Central memory CD8-positive, alpha-beta T cell (primary cell): ENCODE measurements around the gene KCND2.

Experiments used
- ATAC-seq: fragments of 150-1000 bp; cut with Tn5 transposase; replicated peaks from 2 replicates; pipeline ENCODE4 v1.10.0; 2022; ENCODE audit warnings: mild to moderate bottlenecking, moderate FRiP score, moderate number of reproducible peaks; ENCODE audit not compliant: poor library complexity, severe bottlenecking; ENCODE audit errors: extremely low read depth
- DNase-seq, 2 donors: peaks; one replicate each; pipeline ENCODE4 v3.0.0; 2021; ENCODE audit warnings: low spot score in 2 of 2
- H3K27ac Mint-ChIP-seq: one replicate; pipeline ENCODE4 v1.8.0; 2022; ENCODE audit warnings: low read depth, mild to moderate bottlenecking, moderate library complexity, mixed read lengths
- H3K27me3 Mint-ChIP-seq: one replicate; pipeline ENCODE4 v1.8.0; 2022; ENCODE audit warnings: mixed read lengths
- H3K36me3 Mint-ChIP-seq: one replicate; pipeline ENCODE4 v1.8.0; 2022; ENCODE audit warnings: mild to moderate bottlenecking, moderate library complexity, mixed read lengths; ENCODE audit not compliant: insufficient read depth
- H3K4me1 Mint-ChIP-seq: one replicate; pipeline ENCODE4 v1.8.0; 2022; ENCODE audit warnings: mixed read lengths
- H3K4me3 Mint-ChIP-seq: one replicate; pipeline ENCODE4 v1.8.0; 2022; ENCODE audit warnings: mild to moderate bottlenecking, moderate library complexity, mixed read lengths
- H3K9me3 Mint-ChIP-seq: one replicate; pipeline ENCODE4 v1.8.0; 2022; ENCODE audit warnings: mixed read lengths

Gene KCND2

DNA sequence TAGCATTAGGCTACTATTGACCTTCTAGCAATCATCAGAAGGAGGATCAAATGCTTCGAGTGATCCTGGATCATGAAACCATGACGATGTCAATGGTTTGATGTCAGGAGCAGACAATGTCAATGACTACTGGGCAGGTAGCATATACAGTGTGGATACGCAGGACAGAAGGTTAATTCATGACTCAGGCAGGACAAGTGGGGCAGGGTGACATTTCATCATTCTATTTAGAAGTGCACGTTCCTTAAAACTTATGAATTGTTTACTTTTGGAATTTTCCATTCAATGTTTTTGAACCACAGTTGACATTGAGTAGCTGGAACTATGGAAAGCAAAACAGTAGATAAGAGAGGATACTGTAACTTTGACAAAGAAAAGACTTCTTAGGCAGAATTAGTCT lies 444.2 kb downstream of the KCND2 start:
- H3K9me3 Mint-ChIP-seq = peaks cover 4% of the 10 kb centered on the region
- peaks cover 12% of the 10 kb centered on the region for H3K27me3 Mint-ChIP-seq
- H3K36me3 Mint-ChIP-seq = no peaks in the 10 kb centered on the region
- no peak overlapping the region for H3K4me3 Mint-ChIP-seq
- DNase-seq (no peak), ATAC-seq (no peak)
- H3K27ac Mint-ChIP-seq = no peak overlapping the region
- no peaks in the 10 kb centered on the region for H3K4me1 Mint-ChIP-seq

DNA sequence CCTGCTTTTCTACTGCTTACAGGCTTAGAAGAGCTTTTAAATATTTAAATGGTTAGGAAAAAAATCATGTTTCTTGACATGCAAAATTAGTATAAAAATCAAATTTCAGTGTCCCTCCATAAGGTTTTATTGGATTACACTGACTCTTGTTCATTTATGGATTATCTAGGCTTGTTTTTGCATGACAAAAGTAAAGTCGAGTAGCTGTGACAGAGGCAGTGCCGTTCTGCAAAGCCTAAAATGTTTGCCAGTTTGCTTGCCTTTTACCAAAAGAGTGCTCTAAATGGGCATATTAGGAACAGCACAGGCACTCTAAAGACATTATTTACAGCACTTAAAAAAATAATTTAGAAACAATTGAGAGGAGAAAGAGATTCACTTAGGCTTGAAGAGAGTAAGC lies 445.4 kb downstream of the KCND2 start:
- Mint-ChIP-seq H3K9me3 (peaks cover 4% of the 10 kb centered on the region), H3K4me1 (no peaks in the 10 kb centered on the region), H3K27me3 (peaks cover 12% of the 10 kb centered on the region), H3K36me3 (no peaks in the 10 kb centered on the region), H3K27ac (no peak overlapping the region), H3K4me3 (no peak overlapping the region)
- DNase-seq = no peak
- ATAC-seq = no peak

- Mint-ChIP-seq H3K4me1 (no peaks in the 10 kb centered on the region), H3K9me3 (peaks cover 4% of the 10 kb centered on the region), H3K4me3 (no peak overlapping the region), H3K27me3 (peaks cover 12% of the 10 kb centered on the region), H3K36me3 (no peaks in the 10 kb centered on the region), H3K27ac (no peak overlapping the region)
- DNase-seq (no peak), ATAC-seq (no peak)
Measured at GRCh38 chr7:120720317-120720716, 447.3 kb downstream of the KCND2 start.

GRCh38 chr7:120723465-120724385 lies 450.8 kb downstream of the KCND2 start:
- Mint-ChIP-seq H3K27me3 (peaks cover 2% of the 10 kb centered on the region), H3K4me1 (no peaks in the 10 kb centered on the region), H3K36me3 (no peaks in the 10 kb centered on the region), H3K9me3 (no peaks in the 10 kb centered on the region), H3K4me3 (no peak overlapping the region), H3K27ac (no peak overlapping the region)
- no peak for DNase-seq
- ATAC-seq = no peak

DNA sequence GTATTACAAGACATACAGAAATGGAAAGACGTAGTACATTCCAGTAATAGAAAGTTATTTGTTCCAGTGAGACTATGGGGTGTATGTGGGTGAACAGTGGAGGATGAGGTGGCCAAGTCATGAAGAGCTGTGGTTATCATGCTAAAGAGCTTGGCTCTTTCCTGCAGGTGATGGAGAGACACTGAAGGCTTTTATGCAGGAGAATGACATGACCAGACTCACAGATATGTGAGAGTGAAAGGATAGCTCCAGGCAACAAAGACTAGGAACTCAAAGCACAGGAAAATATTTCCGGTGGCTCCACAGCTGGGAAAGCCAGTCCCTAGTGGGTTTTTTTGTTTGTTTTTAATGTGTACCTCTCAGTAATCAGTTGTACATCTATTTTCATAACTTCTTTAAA lies 451.5 kb downstream of the KCND2 start:
- H3K27me3 Mint-ChIP-seq = no peaks in the 10 kb centered on the region
- H3K4me1 Mint-ChIP-seq = no peaks in the 10 kb centered on the region
- DNase-seq = no peak

GRCh38 chr7:120724955-120725354 lies 452.0 kb downstream of the KCND2 start:
- Mint-ChIP-seq H3K36me3 (no peaks in the 10 kb centered on the region), H3K27ac (no peak overlapping the region), H3K4me1 (no peaks in the 10 kb centered on the region), H3K27me3 (no peaks in the 10 kb centered on the region), H3K9me3 (no peaks in the 10 kb centered on the region), H3K4me3 (no peak overlapping the region)
- ATAC-seq (no peak), DNase-seq (no peak)

More for the DNA sequence above, 451.5 kb downstream of the KCND2 start:
- Mint-ChIP-seq H3K36me3 (no peaks in the 10 kb centered on the region), H3K9me3 (no peaks in the 10 kb centered on the region), H3K4me3 (no peak overlapping the region), H3K27ac (no peak overlapping the region)
- no peak for ATAC-seq

DNA sequence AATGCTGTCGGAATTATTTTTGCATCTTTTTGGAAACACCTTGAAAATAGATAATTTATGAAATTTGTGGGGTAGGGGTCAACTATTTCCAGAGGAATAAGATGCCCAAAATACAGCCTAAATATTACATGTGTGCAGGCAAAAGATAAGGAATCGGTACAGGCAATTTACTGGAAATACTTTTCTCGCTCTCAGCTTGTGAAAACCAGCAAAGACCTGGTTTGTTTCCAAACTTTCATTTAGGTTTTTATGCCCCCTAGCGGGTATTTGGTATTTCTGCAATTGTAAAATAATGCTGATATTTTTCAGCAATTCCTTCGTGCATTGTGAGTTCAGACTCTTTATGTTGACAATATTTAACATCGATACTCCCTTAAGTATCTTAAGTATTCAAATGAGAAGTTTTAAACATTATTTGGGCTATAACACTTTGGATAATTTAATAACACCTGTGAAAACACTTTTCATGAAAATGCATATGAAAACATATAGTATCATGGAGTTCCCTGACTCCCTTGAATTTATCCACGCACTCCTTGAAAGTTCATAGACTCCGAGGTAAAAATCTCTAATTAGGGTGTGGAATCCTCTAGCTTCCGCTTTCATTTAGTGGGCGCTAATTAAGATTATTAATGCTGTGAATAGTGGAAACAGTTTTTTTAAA lies 452.5 kb downstream of the KCND2 start:
- Mint-ChIP-seq H3K9me3 (no peaks in the 10 kb centered on the region), H3K27ac (no peak overlapping the region), H3K4me3 (no peak overlapping the region), H3K36me3 (no peaks in the 10 kb centered on the region), H3K27me3 (no peaks in the 10 kb centered on the region), H3K4me1 (no peaks in the 10 kb centered on the region)
- no peak for ATAC-seq
- no peak for DNase-seq

DNA sequence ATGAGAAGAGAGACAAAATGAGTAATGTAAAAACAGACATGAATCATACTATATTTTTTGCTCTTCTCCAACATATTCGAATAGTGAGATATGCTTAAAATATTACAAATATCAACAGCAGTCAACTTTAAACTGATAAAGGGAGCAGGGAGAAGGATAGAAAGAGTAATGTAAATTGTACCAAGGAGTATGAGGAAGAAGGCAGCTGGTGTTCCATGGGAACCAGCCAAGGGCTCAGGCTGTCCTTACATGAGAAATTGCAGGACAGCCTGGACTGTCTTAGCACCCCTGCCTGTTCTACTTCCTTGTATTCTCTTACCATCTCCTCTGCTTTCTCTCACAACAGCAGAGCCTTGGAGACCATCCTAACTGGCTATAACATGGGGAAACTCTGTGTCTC lies 456.3 kb downstream of the KCND2 start:
- no peak for ATAC-seq
- Mint-ChIP-seq H3K36me3 (no peaks in the 10 kb centered on the region), H3K4me3 (no peak overlapping the region), H3K9me3 (no peaks in the 10 kb centered on the region), H3K4me1 (no peaks in the 10 kb centered on the region), H3K27me3 (no peaks in the 10 kb centered on the region), H3K27ac (no peak overlapping the region)
- DNase-seq = no peak

- no peak overlapping the region for H3K4me3 Mint-ChIP-seq
- H3K27ac Mint-ChIP-seq = no peak overlapping the region
- no peaks in the 10 kb centered on the region for H3K36me3 Mint-ChIP-seq
- no peaks in the 10 kb centered on the region for H3K4me1 Mint-ChIP-seq
- no peaks in the 10 kb centered on the region for H3K27me3 Mint-ChIP-seq
- ATAC-seq = no peak
- no peaks in the 10 kb centered on the region for H3K9me3 Mint-ChIP-seq
- DNase-seq = no peak
Measured at GRCh38 chr7:120731271-120731670, 458.3 kb downstream of the KCND2 start.

GRCh38 chr7:120732256-120732655 lies 459.3 kb downstream of the KCND2 start:
- H3K4me1 Mint-ChIP-seq = no peaks in the 10 kb centered on the region
- H3K36me3 Mint-ChIP-seq = no peaks in the 10 kb centered on the region
- DNase-seq = no peak
- H3K27me3 Mint-ChIP-seq = no peaks in the 10 kb centered on the region
- no peaks in the 10 kb centered on the region for H3K9me3 Mint-ChIP-seq
- H3K27ac Mint-ChIP-seq = no peak overlapping the region
- ATAC-seq = no peak
- no peak overlapping the region for H3K4me3 Mint-ChIP-seq

DNA sequence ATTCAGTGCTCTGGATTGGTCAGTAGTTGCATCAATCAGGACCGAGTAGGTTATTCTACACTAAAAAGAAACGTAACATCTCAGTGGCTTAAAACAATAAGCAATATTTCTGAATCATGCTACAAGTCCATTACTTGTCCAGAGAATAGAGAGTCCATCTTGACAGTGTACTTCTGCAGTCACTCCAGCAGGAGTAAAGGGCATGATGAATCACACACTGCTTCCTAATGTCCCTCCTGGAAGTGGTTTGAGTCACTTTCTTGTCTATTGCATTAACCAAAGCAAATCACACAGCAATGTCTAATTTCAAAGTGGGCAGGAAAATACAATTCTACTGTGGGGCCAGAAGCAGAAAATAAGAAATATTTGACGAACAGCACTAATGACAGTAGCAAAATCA lies 460.2 kb downstream of the KCND2 start:
- no peak overlapping the region for H3K4me3 Mint-ChIP-seq
- H3K4me1 Mint-ChIP-seq = no peaks in the 10 kb centered on the region

DNA sequence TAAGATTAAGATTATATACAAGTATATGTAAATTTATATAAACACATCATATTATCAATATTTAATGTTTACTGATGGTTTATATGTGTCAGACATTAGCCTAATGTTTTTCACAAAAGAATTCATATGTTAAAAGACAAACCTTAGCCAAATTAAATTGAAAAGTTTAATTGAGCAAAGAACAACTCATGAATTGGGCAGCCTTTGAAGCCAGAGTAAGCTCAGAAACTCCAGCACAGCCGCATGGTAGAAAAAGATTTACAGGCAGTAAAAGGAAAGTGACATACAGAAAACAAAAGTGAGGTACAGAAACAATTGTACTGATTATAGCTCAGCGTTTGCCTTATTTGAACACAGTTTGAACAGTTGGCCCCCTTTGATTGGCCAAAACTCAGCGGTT lies 460.9 kb downstream of the KCND2 start:
- Mint-ChIP-seq H3K4me1 (no peaks in the 10 kb centered on the region), H3K27me3 (no peaks in the 10 kb centered on the region), H3K9me3 (no peaks in the 10 kb centered on the region), H3K36me3 (no peaks in the 10 kb centered on the region), H3K4me3 (no peak overlapping the region), H3K27ac (no peak overlapping the region)
- DNase-seq (no peak), ATAC-seq (no peak)

More for the DNA sequence above, 460.2 kb downstream of the KCND2 start:
- no peaks in the 10 kb centered on the region for H3K9me3 Mint-ChIP-seq
- no peak overlapping the region for H3K27ac Mint-ChIP-seq
- DNase-seq = no peak
- ATAC-seq = no peak
- no peaks in the 10 kb centered on the region for H3K27me3 Mint-ChIP-seq
- no peaks in the 10 kb centered on the region for H3K36me3 Mint-ChIP-seq

DNA sequence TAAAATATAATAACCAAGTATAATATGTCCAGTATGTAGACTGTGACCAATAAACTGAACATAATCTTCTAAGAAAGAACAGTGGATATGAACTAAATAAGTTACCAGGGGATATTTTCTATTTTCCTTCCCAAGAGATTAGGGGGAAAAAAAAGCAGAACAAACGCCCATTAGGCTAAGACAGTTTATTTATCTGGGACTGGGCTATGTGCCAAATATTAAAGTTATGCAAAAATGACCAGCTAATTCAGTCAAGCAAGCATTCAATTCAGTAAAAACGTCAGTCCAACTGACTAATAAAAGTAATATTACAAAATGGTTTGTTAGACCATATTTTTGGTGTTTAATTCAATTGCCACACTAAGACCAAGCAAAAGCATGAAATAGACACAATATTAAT lies 462.8 kb downstream of the KCND2 start:
- no peaks in the 10 kb centered on the region for H3K9me3 Mint-ChIP-seq
- H3K27ac Mint-ChIP-seq = no peak overlapping the region
- no peaks in the 10 kb centered on the region for H3K36me3 Mint-ChIP-seq
- DNase-seq (no peak), ATAC-seq (no peak)
- no peak overlapping the region for H3K4me3 Mint-ChIP-seq
- H3K4me1 Mint-ChIP-seq = no peaks in the 10 kb centered on the region
- no peaks in the 10 kb centered on the region for H3K27me3 Mint-ChIP-seq
